GM21381 (cell line): ENCODE measurements around the gene BRD9.
"Not testable (repeated sequence)": the region's sequence is repeated elsewhere in the genome, so short reads cannot be mapped to it uniquely, and the experiment has no call there.

Source experiments
- ATAC-seq: cut with Tn5 transposase; IDR thresholded peaks from one replicate; pipeline ENCODE4 v1.9.1; 2021; ENCODE audit warnings: mild to moderate bottlenecking, moderate library complexity; ENCODE audit not compliant: unreplicated experiment

The BRD9 gene

GRCh38 chr5:860506-861150 is 32.0 kb downstream of the BRD9 start:
- ATAC-seq, result no peak

DNA sequence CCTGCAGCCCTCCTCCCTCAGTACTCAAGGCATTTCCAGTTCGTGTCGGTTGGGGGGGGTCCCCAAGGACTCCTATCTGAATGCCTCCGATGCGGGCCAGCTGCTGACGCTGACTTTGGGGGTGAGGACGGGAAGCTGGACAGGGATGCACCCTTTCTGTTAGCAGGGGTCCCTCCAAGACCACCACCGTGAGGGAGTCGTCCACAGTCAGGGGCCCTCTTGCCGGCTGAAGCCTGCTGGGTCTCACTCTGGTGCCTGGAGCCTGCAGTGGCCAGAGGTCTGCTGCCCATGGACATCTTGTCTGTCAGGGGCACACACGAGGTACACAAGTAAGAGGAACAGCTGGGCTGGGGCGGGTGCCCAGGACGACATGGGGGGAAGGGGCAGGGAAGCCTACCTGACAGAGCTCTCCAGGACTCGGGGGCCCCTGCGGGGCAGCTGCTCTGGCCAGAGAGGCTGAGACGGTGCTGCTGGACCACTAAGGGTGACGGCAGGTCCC is 32.8 kb downstream of the BRD9 start:
- ATAC-seq, result no peak

DNA sequence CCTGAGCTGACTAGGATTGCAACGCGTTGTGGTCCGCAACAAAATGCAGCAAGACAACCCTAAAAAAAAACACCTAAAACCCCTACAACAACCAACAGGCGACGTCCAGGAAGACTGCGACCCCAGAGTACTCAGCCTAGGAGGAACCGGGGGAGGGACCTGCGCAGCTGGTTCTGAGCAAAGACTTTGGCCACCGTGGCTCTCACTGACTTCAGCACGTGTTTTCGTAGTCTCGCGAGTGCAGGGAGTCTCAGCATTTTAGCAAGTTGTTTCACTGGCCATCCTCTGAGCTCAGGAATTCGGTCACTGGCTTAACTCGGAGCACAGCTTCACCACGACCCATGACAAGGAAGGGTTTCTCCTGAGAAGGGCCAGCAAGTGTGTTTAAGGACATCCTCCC is 33.2 kb downstream of the BRD9 start:
- no peak for ATAC-seq

GRCh38 chr5:858726-859125 is 33.9 kb downstream of the BRD9 start:
- no peak for ATAC-seq

- no peak for ATAC-seq
Observed at GRCh38 chr5:856531-857425, 35.8 kb downstream of the BRD9 start.

- ATAC-seq, result no peak
Observed at GRCh38 chr5:855771-856530, 36.6 kb downstream of the BRD9 start.

DNA sequence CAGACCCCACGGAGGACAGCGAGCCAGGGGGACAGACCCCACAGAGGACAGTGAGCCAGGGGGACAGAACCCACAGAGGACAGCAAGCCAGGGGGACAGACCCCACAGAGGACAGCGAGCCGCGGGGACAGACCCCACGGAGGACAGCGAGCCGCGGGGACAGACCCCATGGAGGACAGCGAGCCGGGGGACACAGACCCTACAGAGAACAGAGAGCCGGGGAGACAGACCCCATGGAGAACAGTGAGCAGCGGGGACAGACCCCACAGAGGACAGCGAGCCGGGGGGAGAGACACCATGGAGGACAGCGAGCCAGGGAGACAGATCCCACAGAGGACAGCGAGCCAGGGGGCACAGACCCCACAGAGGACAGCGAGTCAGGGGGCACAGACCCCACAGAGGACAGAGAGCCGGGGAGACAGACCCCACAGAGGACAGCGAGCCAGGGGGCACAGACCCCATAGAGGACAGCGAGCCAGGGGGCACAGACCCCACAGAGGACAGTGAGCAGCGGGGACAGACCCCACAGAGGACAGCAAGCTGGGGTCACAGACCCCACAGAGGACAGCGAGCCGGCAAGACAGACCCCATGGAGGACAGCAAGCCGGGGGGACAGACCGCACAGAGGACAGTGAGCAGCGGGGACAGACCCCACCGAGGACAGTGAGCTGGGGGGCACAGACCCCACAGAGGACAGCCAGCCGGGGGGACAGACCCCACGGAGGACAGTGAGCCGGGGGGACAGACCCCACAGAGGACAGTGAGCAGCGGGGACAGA is 37.4 kb downstream of the BRD9 start:
- ATAC-seq, result no peak

DNA sequence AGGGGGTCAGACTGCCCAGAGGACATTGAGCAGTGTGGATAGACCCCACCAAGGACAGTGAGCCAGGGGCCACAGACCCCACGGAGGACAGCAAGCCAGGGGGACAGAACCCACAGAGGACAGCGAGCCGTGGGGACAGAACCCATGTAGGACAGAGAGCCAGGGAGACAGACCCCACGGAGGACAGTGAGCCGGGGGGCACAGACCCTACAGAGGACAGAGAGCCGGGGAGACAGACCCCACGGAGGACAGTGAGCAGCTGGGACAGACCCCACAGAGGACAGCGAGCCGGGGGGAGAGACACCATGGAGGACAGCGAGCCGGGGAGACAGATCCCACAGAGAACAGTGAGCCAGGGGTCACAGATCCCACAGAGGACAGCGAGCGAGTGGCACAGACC is 38.4 kb downstream of the BRD9 start:
- no peak for ATAC-seq

DNA sequence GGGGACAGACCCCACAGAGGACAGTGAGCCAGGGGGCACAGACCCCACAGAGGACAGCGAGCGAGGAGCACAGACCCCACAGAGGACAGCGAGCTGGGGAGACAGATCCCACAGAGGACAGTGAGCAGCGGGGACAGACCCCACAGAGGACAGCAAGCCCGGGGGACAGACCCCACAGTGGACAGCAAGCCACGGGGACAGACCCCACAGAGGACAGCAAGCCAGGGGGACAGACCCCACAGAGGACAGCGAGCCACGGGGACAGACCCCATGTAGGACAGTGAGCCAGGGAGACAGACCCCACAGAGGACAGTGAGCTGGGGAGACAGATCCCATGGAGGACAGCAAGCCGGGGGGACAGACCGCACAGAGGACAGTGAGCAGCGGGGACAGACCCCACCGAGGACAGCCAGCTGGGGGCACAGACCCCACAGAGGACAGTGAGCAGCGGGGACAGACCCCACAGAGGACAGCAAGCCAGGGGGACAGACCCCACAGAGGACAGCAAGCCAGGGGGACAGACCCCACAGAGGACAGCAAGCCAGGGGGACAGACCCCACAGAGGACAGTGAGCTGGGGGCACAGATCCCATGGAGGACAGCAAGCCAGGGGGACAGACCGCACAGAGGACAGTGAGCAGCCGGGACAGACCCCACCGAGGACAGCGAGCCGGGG is 39.0 kb downstream of the BRD9 start:
- not testable (repeated sequence) for ATAC-seq

DNA sequence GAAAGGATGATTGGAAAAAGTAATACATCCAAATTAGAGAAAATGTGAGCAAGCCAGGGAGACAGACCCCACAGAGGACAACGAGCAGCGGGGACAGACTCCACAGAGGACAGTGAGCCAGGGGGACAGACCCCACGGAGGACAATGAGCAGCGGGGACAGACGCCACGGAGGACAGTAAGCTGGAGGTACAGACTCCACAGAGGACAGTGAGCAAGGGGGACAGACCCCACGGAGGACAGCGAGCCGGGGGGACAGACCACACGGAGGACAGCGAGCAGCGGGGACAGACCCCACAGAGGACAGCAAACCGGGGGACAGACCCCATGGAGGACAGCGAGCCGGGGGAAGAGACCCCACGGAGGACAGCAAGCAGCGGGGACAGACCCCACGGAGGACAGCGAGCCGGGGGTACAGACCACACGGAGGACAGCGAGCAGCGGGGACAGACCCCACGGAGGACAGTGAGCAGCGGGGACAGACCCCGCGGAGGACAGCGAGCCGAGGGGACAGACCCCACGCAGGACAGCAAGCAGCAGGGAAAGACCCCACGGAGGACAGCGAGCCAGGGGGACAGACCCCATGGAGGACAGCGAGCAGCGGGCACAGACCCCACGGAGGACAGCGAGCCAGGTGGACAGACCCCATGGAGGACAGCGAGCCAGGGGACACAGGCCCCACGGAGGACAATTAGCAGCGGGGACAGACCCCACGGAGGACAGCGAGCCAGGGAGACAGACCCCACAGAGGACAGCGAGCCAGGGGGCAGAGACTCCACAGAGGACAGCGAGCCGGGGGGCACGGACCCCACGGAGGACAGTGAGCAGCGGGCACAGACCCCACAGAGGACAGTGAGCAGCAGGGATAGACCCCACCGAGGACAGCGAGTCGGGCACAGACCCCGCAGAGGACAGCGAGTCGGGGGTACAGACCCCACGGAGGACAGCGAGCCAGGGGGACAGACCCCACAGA is 39.9 kb downstream of the BRD9 start:
- ATAC-seq, result no peak

- ATAC-seq, result no peak
Observed at GRCh38 chr5:852018-852417, 40.6 kb downstream of the BRD9 start.

- ATAC-seq, result no peak
Observed at GRCh38 chr5:851553-851952, 41.0 kb downstream of the BRD9 start.

GRCh38 chr5:851076-851475 is 41.5 kb downstream of the BRD9 start:
- ATAC-seq, result no peak

DNA sequence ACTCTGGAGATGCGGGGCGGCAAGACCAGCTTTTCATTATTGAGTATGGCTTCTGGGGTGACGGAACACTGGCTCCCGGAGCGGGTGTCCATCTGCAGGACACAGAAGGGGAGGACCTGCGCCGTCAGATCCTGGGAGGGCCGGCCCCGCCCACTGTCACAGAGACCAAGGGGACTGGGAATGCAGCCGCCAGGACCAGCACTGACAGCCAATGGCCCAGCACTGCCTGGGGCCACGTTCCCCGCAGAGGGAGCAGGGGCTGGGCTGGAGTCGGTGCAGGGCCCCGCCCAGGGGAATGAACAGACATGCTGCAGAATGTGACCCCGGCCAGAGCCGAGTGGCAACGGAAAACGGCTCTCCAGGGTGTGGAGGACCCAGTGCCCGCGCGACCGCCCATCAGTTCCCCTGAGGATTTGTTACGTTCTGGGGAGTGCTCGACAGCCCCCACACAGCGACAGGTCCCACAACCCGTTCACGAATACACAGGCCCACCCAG is 42.0 kb downstream of the BRD9 start, which contains the start of gene ZDHHC11:
Gene ZDHHC11, minus strand, starts transcription at position 476 of the 496 bp plus-strand sequence. Its CDS starts 384 bp downstream, at position 92.
- no peak for ATAC-seq

- ATAC-seq, result no peak
Observed at GRCh38 chr5:849651-850301, 42.8 kb downstream of the BRD9 start.

DNA sequence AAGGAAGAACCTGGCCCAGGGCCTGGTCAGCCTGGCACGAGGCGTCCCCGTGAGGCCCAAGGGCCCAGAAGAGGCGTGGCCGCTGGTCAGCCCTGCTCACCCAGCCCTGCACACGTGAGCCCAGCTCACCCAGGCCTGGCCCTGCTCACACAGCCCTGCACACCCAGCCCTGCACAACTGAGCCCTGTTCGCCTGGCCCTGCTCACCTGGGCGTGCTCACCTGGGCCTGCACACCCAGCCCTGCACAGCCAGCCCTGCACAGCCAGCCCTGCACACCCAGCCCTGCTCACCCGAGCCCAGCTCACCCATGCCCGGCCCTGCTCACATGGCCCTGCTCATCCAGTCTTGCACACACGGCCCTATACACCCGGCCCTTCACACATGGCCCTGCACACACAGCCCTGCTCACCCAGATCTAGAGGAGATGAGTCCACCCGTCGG is 43.9 kb downstream of the BRD9 start:
- no peak for ATAC-seq

DNA sequence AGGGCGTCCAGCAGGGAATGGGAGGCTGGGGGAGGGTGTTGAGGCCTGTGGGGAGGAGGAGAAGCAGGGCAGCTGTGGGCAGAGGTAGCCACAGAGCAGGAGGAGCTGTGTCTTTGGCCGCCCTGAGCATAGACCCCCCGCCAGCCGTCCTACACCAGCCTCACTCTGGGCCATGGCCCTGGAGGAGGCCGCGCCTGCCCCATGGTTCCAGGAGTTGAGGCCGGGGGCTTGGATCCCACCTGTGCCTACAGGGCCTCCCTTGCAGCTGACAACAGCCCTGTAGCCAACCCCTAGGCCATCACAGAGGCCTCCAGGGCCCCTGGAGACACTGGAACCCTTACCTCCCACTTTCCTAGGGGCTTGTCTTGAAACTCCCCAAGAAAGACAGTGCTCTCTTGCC is 44.9 kb downstream of the BRD9 start:
- not testable (repeated sequence) for ATAC-seq

- not testable (repeated sequence) for ATAC-seq
Observed at GRCh38 chr5:847212-847611, 45.4 kb downstream of the BRD9 start.
